Gastrocnemius medialis (tissue), 4 donors: ENCODE data around the gene SAMHD1.

Experiments used
- CTCF ChIP-seq, 5 experiments: fragments of 450-650 bp in 3 of 5; fragments of 200-600 bp in 2 of 5; sonication (generic) in 2 of 5; IDR thresholded peaks in 4 of 5; conservative IDR thresholded peaks in 1 of 5; 1 replicate in 4 of 5; 2 replicates in 1 of 5; pipeline ENCODE4 v1.5.1; 2016 to 2019; ENCODE audit warnings: antibody characterized with exemption in 5 of 5, mild to moderate bottlenecking in 3 of 5, moderate library complexity in 3 of 5
- POLR2A ChIP-seq, 2 donors: fragments of 450-650 bp; IDR thresholded peaks; one replicate each; pipeline ENCODE4 v1.6.1; 2017; ENCODE audit warnings: antibody characterized with exemption in 2 of 2, mild to moderate bottlenecking in 2 of 2, moderate library complexity in 2 of 2

GRCh38 chr20:36872852-36873251, 78.7 kb downstream of the SAMHD1 start:
- TF ChIP-seq CTCF (IDR thresholded peaks at IDR 0.05 in 4 of 5, conservative IDR thresholded peaks at IDR 0.05 in 1 of 5) (no peak), POLR2A (IDR thresholded peaks at IDR 0.05) (no peak)
